Epidermal melanocyte (primary cell): ENCODE measurements around the gene TRPV3.
"Not testable (repeated sequence)": the region's sequence is repeated elsewhere in the genome, so short reads cannot be mapped to it uniquely, and the experiment has no call there.

Source experiments
- DNase-seq: peaks from one replicate; pipeline ENCODE4 v3.0.0; 2011; ENCODE audit warnings: low spot score; ENCODE audit not compliant: insufficient read length

TRPV3 gene

GRCh38 chr17:3475251-3475685, 82.3 kb downstream of the TRPV3 start:
- DNase-seq, result no peak

- peak; percentile 25 for DNase-seq
These were observed 83.4 kb downstream of the TRPV3 start for GRCh38 chr17:3474212-3474611.

- no peak for DNase-seq
These were observed 85.5 kb downstream of the TRPV3 start for GRCh38 chr17:3472137-3472536.

GRCh38 chr17:3471599-3471998, 86.0 kb downstream of the TRPV3 start, which contains the start of gene SPATA22:
Gene SPATA22, minus strand, starts transcription at chr17:3471819. Its CDS starts 2,494 bp downstream, at chr17:3469325.
- no peak for DNase-seq

GRCh38 chr17:3469529-3469928, 88.1 kb downstream of the TRPV3 start:
- DNase-seq, result no peak

GRCh38 chr17:3466355-3466754, 91.3 kb downstream of the TRPV3 start:
- DNase-seq, result not testable (repeated sequence)
